NCI-H774 (cell line): ENCODE data around the gene ARID4B.
"Not testable (repeated sequence)": the region's sequence is repeated elsewhere in the genome, so short reads cannot be mapped to it uniquely, and the experiment has no call there.

ENCODE experiments used
- DNase-seq: peaks from one replicate; lab custom pipeline; 2025; lab: John Stamatoyannopoulos, UW

ARID4B gene

DNA sequence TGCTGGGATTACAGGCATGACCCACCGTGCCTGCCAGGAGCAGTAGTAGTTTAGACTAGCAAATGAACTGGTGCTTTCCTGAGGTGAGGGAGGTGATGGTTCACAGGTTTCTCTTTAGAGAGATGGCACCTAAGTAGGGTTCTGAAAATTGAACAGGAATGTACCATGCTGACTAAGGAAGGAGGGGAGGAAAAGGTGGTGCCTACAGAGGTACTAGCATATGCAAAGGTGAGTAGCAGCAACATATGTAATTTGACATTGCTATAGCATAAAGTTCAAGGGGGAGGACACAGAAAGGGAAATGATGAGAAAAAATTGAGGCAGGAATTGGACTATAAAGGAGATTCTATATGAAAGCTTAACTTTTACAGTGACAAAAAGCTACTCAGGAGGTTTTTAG is 101.0 kb downstream of the ARID4B start:
- DNase-seq: no peak

DNA sequence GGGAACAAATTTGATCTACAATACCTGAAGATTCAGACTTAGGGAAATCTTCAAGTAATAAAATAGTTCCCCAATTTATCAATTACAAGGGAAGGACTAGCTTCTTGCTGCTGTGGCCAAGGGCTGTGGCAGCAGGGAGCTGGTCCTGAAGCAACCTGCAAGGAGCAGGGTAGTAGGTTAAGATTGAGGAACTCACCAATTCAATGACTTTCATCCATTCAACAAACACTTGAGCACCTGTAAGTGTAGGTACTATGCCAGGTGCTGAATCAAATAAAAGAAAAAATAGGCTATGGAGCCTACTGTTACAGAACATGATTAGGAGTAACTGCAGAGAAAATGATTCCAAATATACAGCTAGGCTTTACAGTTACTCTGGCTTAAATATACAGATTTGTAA is 102.7 kb downstream of the ARID4B start:
- DNase-seq: peak; percentile 5

DNA sequence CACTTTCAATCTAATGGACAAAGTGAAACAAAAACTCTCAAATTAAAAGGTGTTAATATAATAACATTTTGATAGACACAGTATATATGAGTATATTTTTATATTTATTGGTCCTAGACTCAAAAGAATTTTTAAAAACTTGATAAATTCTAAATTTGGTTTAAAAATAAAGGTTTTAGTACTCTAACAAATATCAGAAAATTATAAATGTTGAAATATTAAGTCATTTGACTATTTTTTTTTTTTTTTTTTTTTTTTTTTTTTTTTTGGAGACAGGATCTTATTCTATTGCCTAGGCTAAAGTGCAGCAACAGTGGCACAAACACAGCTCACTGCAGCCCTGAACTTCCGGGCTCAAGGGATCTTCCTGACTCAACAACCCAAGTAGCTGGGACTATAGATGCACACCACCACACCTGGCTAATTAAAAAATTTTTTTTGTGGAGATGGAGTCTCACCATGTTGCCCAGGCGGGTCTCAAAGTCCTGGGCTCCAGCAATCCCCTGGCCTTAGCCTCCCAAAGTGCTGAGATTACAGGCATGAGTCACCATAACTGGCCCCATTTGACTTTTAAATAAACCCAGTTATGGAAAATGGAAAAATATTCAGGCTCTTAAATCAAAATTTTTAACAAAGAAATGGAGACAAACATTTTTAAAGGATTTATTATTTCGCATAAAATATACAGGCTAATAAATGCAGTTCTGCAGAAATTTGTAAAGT is 106.2 kb downstream of the ARID4B start:
- no peak for DNase-seq

DNA sequence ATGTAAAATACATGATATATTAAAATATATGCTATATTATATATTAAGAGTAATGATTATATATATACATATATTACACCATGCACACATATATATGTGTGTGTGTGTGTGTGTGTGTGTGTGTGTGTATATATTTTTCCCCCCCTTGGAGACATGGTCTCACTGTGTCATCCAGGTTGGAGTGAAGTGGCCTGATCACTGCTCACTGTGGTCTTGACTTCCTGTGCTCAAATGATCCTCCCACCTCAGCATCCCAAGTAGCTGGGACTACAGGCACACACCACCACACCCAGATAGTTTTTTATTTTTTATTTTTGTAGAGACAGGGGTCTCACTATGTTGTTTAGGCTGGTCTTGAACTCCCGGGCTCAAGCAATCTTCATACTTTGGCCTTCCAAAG is 112.5 kb downstream of the ARID4B start:
- no peak for DNase-seq

DNA sequence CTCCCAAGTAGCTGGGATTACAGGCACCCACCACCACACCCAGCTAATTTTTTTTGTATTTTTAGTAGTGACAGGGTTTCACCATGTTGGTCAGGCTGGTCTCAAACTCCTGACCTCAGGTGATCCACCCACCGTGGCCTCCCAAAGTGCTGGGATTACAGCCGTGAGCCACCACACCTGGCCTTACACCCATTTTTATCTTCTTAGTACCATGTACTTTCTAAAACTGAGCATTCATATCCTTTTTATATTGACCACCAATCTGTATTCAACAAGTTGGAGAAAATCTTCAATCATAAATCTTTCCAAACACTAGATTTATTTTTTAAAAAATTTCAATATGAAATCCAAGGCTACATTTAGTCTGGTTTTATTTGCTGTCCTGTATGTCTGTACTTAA is 113.0 kb downstream of the ARID4B start:
- not testable (repeated sequence) for DNase-seq

DNA sequence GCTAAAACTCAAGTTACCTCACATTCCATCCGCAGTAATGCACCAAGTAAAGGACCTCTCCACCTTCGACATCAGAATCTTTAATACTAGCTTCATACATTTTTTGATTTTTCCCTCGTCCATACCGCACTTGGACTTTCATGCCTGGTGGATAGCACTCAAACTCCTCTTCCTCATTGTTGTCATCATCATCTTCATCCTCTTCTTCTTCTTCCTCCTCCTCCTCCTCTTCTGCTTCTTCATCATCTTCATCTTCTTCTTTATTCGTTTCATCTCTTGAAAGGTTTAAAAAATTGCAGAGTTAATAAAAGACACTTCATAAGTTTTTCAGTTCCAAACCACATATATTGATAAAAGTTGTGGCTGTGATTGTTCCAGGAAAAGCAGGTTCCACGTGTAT is 114.2 kb downstream of the ARID4B start:
- DNase-seq: no peak

DNA sequence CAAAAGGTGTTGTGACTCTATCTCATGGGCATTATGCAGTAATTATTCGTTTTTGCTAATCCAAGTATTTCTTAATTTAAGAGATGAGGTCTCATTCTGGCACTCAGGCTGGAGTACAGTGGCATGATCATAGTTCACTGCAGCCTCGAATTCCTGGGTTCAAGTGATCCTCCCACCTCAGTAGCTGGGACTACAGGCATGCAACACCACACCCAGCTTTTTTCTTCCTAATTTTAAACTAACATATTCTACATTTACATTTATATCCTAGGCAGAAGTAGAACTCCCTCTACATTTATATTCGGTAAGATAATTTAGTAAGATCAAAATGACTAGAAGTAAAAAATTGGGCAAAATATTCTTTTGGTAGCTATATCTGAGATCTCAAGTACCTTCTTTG is 116.5 kb downstream of the ARID4B start:
- DNase-seq: no peak

DNA sequence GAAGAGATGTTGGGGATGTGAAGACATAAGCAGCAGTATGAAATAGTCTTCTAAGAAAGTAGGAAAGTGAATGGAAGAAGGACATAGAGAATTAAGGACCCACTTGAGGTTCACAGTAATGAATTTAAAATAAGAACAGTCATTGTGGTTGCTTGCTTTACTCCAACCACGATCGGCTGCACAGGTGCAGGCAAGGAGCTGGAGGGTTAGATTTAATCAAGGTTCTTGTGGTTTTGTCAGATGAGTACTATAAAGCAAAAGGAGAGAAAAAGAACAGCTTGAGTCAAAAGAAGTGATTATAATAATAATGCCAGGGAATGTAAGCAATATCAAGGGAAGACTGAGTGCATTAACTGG is 120.8 kb downstream of the ARID4B start:
- no peak for DNase-seq

DNA sequence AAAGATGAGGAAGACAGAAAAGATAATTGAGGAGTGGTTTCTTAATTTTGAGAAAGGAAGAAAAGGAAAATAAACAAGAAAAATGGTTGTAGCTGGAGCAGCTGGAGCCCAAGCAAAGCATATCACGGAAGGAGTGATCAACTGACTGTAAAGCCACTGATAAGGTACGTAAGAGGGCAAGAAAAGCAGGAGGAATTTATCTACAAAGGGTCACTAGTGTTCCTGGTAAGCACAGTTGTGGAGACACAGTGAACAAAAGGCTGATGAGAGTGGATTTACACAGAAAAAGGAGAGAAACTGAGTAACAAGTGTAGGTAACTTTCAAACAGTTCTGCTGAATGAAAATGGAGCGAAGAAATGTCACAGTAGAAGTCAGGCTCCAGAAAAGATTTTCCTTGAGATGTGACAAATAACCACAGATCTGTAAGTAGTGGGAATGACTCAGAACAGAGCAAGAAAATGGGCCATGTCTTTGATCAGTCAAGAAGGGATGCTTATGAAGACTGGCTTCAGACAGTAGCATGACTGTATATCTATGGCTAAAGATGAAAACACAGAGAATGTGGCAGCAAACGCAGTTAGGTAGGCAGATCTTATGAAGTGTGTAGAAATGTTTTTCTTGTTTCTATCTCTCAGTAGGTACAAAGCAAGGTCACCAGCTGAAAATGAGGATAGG is 121.3 kb downstream of the ARID4B start:
- DNase-seq: no peak

DNA sequence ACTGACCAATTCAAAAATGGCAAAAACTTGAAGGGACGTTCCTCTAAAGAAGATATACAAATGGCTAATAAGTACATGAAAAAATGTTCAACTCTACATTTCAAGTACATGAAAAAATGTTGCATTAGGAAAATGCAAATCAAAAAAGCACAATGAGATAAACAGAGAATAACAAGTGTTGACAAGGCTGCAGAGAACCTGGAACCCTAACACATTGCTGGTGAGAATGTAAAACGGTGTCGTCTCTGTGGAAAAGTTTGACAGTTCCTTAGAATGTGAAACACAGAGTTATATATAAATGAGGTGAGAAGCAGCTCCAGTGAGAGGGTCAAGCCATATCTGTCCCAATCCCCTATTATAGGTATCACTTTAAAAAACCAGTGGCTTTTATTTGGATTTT is 122.3 kb downstream of the ARID4B start:
- DNase-seq: no peak

DNA sequence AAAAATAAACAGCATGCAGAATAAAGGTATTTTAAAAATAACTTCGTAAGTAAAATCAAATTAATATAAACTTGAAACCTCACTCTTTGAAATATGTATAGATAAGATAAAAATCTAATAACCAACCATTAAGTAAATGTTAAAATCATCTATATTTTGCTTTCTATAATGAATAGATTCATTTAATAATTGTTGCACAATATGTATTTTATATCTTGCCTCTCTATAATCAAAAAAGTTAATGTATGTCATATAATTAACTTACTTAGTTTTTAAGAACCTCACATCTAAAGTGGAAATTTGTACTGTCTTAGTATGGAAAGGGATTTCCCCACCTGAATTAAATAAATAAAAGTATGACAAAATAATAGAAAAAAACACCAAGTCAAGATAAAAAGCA is 124.6 kb downstream of the ARID4B start:
- no peak for DNase-seq

DNA sequence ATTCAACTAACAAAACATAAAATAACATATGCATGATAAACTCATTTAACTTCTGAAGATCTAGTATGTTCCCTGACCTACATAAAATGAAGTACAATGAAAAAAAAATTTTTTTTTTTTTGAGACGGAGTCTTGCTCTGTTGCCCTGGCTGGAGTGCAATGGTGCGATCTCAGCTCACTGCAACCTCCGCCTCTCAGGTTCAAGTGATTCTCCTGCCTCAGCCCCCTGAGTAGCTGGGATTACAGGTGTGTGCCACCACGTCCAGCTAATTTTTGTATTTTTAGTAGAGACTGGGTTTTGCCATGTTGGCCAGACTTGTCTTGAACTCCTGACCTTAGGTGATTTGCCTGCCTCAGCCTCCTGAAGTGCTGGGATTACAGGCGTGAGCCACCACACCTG is 125.5 kb downstream of the ARID4B start:
- not testable (repeated sequence) for DNase-seq

DNA sequence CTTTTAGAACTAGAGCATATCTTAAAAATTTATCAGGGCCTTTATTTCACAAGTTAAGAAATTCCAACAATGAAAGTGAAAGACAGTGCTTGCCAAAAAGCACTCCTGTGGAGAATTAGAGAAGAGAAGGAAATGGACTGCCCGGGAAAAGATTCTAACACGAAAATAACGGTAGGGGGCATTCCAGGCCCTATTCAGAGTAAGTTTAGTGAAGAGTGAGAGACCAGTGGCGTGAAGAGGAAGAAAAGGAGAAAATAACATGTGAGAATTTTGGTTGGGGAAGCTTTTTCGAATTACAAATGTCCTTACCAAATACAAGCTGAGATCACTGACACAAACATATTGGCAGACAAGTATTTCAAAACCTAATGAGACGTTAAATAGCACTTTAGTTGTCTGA is 128.5 kb downstream of the ARID4B start:
- no peak for DNase-seq

DNA sequence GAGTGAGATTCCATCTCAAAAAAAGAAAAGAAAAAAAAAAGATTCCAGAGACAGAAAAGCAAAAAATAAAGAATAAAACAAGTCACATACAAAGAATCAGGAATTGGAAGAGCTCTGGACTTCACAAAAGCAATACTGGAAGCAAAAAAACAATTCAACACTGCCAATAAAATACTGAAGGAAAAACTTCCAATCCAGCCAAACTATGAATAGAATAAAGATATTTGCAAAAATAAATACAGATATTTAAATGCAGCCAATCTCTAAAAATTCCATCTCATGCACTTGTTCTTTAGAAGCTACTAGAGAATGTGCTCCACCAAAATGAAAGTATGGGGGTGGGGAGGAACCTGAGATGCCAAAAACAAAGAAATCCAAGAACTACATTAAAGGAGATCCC is 137.5 kb downstream of the ARID4B start:
- DNase-seq: no peak

DNA sequence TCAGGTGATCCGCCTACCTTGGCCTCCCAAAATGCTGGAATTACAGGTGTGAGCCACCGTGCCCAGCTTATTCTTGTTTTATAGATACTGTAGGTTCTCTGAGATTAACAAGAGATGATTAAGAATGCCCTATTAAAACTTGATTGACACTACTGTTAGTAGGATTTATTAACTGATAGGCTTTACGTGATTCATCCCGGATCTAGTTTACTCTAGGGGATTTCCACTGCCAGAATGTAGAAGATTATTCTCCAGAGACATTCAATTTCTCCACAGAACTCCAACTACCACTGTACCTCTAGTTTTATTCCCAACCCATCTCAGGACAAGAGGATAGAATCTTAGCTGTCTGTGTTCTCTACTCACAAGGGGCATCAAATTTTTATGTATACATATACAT is 140.7 kb downstream of the ARID4B start:
- no peak for DNase-seq

DNA sequence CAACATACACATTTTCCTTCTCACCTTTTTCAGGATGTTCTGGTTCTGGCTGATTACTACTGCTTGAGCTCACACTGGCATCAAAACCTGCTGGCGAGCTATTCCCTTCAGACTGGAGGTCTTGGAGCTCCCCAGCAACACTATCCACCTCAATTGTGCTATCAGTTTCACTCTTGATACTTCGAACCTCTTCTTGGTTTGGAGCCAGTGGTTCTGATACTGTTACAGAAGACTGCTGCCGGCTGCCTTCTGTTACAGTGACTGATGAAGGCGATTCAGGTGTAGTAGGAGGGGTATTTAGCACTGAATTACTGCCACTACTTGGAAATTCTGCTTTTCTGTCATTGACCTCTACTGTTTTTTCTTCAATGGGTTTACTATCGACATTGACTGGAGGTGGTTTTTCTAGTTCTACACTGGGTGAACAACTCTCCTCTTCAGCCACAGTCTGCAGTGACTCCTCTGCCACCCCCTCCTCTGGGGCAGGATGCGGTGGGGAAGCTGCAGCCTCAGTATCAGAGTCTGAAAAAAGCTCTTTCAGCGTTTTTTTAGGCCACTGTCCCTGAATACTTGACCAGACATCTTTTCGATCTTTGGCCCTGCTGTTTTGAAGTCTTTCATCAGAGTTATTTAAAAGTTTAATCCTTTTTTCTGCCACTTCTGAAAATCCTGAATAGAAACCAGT is 146.3 kb downstream of the ARID4B start:
- DNase-seq: no peak

DNA sequence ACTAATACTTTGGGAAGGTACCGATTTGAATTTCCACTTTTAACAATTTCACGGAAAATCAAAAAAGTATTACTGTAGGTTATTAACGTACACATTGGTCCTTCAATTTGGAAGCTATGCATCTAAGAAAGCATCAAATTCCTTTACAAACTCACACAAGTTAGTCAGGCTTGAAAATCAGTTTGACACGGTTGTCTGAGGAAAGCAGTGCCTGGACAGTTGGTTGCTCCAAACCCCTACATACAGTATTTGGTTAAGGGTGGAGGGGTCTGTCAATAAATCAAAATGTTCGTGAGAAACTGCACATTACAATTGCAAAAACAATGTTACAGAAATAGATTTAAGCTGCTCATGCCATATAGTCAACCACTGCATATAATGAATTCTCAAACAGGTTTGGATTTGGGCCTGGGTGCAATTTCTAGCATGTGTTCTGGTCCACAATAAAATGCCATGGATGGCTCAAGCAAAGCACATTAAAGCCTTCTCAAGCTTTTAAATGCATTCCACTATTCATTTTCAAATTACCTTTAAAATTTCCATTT is 147.0 kb downstream of the ARID4B start:
- no peak for DNase-seq

DNA sequence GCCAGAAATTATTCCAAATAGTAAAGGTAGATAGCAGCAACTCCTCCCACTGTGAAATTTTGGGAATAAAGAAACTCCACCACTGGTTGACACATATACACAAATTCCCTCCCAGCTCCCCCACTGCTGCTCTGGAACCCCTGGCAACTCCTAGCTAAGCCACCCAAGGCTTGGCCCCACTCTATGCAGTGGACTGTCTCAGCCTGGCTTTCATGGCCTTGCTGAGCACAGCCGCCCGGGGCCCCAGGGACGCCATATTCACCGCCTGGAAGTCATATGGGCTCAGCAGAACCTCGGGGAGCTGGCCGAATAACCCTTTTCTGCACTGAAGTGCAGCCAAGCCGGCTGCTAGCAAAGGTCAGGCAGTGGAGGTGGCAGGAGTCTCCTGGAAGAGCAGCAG is 151.5 kb downstream of the ARID4B start:
- DNase-seq: no peak

DNA sequence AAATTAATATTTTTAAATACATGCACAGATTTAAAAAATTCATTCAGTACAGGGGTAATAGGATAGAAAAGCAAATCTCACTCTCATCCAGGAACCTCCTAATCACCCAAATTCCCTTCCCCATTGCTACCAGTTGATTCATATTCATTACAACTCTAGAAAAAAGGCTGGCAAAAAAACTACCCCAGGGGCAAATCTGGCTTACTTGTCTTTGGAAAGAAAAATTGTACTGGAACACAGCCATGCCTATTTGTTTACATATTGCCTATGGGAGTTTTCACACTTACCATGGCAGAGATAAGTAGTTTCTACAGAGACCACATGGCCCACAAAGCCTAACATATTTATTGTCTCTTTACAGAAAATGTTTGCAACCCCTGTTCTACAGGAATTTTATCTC is 158.0 kb downstream of the ARID4B start:
- no peak for DNase-seq

DNA sequence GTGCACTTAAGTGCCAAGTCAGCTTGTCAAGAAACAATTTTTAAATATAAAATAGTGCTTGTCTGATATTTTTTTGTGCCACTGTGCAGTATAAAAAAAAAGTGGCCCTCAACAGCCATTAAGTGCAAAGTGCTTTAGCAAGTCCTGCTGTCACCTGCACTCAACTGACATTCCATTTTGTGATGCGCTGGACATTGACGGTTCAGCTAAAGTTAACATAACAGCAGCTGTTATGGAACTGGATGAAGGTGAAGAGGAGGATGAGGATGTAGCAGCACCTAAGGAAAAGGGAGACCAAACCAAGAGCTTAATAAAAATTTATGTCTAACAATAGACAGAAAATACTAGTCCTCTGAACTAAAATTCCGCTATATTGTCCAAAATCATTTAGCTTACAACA is 159.6 kb downstream of the ARID4B start:
- no peak for DNase-seq

DNA sequence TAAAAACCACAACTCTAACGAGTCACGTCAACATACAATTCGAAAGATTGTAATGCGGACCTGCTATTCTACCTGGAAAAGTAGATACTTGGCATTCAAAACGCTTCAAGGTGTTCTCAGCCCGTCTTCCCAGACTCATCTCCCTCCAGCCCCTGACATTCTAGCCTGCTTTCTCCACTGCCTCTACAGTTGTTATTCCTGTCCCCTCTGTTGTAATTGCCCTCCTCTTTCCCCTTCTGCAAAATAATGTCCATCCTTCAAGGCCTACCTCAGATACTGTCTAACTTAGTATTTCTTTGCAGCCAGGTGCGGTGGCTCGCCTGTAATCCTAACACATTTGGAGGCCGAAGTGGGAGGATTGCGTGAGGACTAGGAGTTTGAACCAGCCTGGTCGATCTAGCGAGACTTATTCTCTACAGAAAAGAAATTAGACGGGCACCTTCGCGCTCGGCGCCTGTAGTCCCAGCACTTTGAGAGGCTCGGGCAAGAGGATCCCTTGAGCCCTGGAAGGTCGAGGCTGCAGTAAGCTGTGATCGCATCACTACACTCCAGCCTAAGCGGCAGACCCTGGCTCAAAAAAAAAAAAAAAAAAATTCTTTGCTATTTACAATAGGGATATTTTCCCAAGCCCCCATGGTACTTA is 166.2 kb downstream of the ARID4B start:
- no peak for DNase-seq

DNA sequence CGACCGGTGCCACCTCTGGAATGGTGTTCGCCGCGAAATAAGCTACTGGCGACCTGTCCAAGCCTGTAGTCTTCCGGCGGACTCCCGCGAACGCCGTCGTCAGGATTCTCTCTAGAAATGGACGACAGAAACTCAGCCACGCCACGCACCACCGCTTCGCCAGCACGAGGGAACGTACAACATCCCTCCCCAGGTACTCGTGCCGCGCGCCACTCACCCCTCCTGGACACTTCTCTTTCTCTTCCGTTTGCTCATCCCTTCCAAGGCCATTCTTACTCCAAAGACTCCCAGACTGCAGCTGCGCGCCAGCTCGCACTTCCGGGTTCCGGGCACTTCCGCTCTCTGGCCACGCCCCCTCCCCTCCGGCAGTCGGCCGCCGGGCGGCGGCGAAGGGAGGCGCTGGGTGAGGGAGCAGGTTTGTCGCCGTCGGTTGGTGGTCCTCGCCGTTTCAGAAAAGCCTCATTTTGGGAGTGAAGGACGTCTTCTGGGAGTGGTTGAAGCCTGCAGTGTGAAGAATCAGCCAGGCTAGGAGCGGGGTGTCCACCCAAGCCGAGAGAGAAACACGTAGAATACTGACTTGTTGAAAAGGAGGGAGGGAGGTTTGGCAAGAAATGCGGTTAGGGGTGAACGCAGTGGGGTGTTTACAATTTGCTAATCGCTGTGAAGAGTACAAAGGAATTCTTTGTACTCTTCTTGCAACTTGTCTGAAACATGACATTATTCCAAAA is 166.9 kb downstream of the ARID4B start, which contains the start of gene RBM34:
Gene RBM34, minus strand, starts transcription at position 294 of the 728 bp plus-strand sequence. Its CDS starts 24 bp downstream, at position 270.
- DNase-seq: peak; percentile 93
